HG02678 (cell line): ENCODE measurements around the gene RRP7A.
"Not testable (repeated sequence)": the region's sequence is repeated elsewhere in the genome, so short reads cannot be mapped to it uniquely, and the experiment has no call there.

Experiments
- ATAC-seq: cut with Tn5 transposase; IDR thresholded peaks from one replicate; pipeline ENCODE4 v1.9.1; 2021; ENCODE audit warnings: mild to moderate bottlenecking, moderate library complexity; ENCODE audit not compliant: unreplicated experiment

RRP7A gene, protein sequence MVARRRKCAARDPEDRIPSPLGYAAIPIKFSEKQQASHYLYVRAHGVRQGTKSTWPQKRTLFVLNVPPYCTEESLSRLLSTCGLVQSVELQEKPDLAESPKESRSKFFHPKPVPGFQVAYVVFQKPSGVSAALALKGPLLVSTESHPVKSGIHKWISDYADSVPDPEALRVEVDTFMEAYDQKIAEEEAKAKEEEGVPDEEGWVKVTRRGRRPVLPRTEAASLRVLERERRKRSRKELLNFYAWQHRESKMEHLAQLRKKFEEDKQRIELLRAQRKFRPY

DNA sequence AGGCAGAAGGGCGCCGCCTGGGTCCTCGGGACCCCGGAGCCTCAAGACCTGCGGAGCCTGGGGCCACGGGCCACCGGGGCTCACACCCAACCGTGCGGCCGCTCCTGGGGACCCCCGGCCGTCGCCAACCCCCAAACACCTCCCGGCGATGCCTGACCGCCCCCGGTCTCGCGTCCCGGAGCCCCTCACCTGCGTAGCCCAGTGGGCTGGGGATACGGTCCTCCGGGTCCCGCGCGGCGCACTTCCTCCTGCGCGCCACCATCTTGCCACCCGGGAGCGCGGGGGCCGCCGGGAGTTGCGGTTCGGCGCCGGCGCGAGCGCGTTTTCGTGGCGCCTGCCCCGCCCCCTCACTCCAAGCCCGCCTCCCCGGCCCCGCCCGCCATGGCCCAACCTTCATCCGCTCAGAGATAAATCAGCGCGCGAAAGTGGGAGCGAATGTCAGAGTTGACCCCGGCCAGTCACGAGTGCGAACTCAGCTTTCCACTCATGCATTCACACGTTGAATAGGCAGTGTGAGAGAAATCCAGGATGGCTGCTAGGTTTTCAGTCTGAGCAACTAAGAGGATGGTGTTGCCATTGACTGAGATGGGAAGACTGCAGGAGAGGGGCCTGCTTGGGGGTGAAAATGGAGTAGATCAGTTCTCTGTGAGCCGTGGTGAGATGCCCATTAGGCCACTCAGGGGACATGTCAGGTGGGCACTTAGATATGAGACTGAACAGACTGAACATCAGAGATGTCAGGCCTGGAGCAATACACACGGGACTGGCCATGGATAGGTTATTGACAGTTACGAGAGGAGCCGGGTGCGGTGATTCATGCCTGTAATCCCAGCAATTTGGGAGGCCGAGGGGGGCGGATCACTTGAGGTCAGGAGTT lies at the start of gene RRP7A:
TSS of gene RRP7A (minus strand) at position 272 of the 877 bp plus-strand sequence. CDS start at position 262, 10 bp downstream.
- peak; percentile 90 for ATAC-seq

DNA sequence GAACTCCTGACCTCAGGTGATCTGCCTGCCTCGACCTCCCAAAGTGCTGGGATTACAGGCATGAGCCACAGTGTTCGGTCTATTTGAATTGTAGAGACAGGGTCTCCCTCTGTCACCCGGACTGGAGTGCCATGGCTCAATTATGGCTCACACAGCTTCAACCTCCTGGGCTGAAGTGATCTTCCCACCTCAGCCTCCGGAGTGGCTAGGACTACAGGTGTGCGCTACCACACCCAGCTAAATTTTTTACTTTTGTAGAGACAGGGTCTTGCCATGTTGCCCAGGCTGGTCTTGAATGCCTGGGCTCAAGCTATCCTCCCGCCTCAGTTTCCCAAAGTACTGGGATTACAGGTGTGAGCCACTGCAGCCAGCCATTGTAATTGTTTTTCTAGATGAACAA lies 48.4 kb upstream of the RRP7A start:
- ATAC-seq, result not testable (repeated sequence)

DNA sequence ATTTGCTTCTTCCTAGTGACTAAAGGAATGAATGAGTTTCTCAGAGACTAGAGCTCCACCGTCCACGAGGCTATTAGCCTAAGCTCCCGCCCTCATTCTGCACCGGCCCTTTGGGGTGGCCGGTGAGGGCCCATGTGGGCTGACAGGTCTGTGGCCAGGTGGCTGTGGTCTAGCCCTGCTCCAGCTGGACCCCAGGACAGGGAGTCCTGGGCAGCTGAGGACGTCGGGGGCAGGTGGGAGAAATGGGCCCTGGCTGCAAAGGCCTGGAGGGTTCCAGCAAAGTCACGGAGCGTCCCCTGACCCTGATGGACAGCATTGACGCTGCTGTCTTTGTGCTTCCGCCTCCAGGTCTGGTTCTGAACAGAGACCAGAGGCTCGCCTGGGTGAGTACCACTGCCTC lies 46.4 kb upstream of the RRP7A start:
- ATAC-seq, result no peak

DNA sequence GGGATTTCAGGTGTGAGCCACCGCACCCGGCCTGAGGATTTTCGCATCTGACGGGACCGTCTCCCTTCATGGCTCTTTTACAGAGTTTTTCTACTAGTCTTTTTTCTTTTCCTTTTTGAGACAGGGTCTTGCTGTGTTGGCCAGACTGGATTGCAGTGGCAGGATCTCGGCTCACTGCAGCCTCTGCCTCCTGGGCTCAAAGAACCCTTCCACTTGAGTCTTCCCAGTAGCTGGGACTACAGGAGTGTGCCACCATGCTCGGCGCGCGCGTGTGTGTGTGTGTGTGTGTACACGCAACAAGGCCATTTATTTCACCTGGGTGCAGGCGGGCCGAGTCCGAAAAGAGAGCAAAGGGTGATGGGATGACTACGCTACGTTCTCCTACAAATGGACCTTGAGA lies 45.1 kb upstream of the RRP7A start:
- ATAC-seq, result no peak

DNA sequence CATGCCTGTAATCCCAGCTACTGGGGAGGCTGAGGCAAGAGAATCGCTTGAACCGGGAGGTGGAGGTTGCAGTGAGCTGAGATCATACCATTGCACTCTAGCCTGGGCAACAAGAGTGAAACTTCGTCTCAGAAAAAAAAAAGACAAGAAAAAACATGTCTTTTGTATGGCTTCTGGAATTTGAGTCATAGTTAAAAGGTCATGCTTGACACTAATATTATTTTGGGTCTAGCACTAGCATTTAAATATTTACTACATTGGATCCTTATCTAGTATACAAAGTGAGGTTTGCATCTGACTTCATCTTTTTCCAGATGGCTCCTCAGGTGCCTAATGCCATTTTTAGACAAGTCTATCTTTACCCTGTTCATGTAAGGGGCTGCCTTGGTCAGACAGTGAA lies 44.3 kb upstream of the RRP7A start:
- ATAC-seq, result not testable (repeated sequence)

DNA sequence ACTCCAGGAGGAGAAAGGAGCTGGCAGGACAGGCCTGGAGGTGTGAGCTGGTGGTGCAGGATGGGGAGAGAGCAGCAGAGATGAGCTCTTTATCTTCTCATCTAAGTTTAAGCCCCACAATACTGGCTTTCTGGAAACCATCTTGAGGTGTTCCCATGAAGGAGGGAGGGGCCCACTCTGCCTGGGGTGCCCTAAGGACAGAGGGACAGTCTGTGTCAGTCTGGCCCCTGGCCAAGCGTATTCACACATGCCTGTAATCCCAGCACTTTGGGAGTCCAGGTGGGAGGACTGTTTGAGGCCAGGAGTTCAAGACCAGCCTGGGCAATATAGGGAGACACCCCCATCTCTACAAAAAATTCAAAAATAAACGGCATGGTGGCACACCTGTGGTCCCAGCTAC lies 43.1 kb upstream of the RRP7A start:
- no peak for ATAC-seq

DNA sequence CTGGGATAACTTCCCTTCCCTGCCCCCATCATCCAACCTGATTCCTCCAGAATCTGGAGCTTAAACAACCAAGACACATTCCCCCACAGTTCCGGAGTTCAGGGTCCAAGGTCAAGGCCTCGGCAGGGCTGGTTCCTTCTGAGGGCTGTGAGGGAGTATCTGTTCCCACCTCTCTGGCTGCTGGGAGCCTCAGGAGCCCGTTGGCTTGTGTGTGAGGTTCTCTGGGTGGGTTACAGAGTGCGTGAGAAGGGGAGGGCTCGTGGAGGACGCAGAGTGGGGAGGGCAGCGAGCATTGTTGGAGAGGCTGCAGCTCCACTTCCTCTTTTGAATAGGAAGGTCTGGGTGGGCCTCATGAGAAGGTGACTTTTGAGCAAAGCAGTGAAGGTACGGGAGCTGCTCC lies 42.7 kb upstream of the RRP7A start:
- no peak for ATAC-seq

DNA sequence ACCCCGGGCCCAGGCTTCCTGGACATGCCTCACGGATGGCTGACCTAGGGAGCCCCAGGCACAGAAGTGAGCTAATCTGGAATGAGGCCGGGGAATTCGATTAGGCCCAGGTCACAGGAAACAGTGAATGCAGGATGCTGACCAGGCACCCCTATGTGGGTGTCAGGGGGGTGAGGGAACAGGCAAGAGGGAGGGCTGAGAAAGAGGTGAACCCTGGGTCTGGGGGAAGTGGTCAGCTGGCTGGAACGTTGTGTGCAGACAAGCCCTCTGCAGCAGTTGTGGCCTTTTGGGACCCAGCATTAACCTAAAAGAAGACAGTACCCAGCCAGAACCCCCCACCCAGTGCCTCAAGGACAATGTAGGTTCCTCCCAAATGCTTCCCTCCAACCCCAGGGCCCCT lies 42.3 kb upstream of the RRP7A start:
- ATAC-seq, result no peak

DNA sequence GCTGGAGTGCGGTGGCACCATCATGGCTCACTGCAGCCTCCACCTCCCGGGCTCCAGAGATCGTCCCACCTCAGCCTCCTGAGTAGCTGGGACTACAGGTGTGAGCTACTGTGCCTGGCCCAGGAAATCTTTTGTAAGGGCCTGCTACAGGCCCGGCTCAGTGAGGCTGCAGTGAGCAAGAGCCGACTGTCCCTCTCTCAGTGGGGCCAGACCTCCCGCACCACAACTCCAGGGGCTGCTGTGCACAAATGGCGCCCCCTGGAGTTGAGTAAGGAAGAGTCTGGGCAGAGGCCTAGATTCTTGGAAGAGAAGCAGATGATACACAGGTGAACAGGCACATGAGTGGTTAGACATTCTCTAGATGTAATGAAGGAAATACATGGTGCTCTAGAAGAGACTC lies 41.2 kb upstream of the RRP7A start:
- no peak for ATAC-seq

DNA sequence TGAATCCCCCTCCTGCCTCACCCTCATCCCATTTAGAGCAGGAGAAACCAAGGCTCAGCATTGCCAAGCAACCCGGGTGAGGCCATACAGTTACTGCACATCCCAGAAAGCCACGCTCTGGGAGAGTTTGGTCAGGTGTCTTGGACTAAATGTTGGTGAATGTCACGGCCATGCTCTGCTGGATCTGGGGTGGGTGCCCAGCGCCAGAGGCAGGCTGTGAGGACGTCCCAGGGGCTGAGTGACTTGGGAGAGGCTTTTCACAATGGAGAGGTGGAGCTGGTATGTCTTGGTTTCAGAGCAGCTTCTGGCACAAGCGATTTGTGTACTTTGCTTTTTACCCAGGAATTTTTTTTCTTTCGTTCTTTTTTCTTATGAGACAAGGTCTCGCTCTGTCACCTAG lies 40.8 kb upstream of the RRP7A start:
- ATAC-seq, result no peak

DNA sequence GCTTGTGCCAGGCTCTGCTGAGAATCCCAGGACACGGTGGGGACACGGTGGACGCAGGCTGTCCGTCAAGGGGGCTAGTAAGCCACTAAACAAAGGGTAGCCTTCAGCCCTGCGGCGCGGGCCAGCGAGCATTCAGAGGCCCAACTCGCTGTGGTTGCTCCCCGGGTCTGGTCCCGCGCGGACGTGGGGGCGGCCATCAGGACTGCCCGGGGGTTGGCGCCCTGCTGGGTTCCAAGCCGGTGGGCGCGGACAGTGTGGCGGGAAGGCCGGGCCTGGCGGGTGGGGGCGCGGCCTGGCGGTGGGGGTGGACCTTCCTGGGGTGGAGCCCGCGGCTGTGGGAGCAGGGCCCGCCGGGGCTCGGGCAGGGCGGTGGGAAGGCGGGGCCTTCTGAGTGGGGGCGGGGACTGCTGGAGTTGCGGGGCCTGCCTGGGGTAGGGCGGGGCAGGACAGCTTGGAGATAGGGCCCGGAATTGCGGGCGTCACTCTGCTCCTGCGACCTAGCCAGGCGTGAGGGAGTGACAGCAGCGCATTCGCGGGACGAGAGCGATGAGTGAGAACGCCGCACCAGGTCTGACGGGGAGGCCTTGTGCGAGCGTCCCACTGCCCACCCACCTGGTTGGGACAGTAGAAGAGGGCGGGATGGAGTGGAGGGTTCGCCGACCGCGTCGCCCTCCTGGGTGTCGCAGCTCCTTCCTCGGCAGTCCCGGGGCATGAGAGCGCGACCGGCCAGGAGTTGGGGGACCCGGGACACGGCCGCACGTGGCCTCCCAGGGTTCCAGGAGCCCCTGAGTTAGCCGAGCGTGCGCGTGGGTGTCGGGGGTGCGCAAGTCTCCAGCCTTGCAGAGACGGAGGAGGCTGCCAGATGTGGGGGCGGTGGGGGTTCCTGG lies 34.1 kb upstream of the RRP7A start, which contains the start of gene SERHL2:
TSS of gene SERHL2 (plus strand) at position 482 of the 887 bp plus-strand sequence. CDS start at position 547, 65 bp downstream.
- ATAC-seq, result peak; percentile 77

DNA sequence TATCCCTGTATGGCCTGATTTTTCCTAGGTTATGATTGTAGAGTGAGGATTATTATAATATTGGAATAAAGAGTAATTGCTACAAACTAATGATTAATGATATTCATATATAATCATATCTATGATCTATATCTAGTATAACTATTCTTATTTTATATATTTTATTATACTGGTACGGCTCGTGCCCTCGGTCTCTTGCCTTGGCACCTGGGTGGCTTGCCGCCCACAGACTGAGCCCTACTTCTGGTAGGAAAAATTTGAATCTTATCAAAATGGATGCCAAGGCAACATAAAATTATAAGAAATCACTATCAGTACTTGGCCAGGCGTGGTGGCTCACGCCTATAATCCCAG lies 32.7 kb upstream of the RRP7A start:
- ATAC-seq, result not testable (repeated sequence)

DNA sequence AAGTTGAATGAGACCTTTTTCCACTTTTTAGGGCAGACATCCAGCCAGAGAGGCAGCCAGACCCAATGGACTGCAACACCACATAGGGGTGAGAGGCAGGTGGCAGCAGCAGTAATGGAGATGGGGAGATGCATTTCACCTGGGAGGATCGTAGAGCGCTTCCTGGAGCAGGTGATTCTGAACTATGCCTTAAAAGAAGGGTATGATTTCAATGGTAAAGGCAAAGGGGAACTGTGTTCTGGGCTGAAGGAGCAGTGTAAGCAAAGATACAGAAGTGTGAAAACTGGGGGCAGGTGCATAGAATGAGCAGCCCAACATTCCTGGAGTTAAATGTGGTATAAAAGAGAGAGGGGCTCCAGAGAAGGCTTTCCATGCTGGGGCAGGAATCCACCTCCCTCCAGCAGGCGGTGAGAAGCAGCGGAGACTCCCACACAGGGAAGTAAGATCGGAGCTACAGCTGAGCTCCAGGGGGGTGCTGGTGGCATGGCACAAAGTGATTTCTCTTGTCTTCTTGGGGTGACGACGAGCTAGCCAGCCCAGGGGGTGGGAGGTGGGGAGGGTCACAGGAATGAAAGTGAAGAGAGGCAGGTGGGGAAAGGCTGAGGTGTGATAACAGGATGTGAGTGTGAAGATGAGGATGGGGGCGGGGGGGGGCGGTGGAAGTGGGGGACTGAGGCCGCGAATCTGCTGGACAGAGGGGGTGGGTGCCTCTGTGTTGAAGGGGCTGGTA lies 29.9 kb upstream of the RRP7A start:
- ATAC-seq, result no peak

DNA sequence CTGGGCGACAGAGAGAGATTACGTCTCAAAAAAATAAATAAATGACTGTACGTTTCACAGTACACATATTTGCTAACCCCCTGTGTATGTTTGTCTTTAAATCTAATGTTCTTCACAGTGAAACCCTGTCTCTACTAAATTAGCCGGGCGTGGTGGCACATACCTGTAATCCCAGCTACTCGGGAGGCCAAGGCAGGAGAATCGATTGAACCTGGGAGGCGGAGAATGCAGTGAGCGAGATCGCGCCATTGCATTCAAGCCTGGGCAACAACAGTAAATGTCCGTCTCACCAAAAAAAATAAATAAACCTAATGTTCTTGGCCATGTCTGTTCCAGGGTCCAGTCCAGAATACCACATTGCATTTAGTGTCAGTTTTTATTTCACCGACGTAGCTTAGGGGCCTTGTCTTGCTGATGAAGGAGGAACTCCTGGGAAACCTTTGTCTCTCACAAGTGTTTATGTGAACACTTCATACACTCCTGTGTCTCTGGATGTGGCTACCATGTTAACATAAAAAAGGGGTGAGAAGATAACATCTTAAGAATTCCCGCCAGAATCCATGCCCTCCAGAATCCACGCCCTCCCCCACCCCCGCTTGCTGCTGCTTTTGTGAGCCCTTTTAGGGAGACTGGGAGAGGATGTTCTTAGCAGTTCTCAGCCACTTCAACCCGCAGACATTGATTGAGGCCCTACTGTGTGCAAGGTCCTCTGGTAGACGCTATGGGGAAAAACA lies 29.2 kb upstream of the RRP7A start:
- no peak for ATAC-seq

DNA sequence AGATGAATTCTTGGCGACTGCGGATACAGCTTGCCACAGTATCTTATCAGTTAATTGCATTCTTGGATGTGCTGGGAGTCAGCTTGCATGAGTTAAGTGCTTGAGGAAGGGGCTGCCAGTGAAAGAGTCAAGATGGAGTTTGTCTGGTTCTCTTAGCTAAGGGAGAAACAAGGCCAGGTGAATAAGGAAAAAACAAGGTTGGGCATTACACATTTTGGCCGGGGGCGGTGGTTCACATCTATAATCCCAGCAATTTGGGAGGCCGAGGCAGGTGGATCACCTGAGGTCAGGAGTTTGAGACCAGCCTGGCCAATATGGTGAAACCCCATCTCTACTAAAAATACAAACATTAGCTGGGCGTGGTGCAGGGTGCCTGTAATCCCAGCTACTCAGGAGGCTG lies 28.5 kb upstream of the RRP7A start:
- ATAC-seq, result not testable (repeated sequence)

DNA sequence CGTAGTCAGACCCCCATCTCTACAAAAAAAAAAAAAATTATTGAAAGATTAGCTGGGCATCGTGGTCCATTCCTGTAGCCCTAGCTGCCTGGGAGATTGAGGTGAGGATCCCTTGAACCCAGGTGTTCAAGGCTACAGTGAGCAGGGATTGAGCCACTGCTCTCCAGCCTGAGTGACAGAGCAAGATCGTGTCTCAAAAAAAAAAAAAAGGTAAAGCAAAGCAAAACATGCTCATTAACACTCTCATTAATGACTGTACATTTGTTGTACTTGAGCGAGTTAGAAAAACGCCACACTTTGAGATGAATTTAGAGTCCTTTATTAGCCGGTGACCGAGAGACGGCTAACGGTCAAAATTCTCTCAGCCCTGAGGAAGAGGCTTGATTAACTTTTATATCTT lies 28.0 kb upstream of the RRP7A start:
- ATAC-seq, result no peak

DNA sequence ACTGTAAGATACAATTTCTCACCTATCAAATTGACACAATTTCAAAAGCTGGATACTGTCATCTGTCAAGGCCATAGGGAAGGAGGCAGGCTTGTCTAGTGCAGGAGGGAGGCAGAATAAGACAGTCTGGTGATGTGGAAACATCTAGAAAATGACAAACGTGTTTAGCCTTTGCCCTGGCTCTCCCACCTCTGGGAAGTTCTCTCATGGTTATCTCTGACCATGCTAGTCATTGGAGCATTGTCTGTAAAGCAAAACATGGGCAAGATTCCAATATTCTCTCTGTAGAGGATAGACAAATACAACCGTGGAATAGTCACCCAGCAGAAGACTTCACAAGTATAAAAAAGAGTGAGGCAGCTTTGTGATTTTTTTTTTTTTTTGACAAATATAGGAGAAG lies 25.1 kb upstream of the RRP7A start:
- ATAC-seq, result no peak

DNA sequence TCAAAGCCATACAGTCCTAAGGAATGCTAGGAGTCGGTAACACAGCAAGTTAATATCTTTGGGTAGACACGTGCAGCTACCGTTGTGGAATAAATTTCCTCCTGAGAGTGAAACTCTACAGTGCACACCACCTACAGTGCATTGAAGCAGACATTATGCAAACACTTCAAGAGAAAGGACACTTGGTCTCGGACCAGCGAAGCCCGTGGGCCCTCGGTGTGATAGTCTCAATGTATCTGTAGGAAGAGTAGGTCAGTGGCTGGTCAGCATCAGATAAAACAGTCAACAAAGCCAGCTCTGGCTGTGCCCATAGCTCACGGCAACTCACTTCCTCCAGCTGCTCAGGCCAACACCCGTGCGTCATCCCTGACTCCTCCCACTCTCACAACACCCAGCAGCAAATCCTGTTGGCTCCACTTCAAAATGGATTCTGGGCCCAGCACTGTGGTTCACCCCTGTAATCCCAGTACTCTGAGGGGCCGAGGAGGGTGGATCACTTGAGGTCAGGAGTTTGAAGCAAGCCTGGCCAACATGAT lies 19.7 kb upstream of the RRP7A start:
- peak; percentile 55 for ATAC-seq

DNA sequence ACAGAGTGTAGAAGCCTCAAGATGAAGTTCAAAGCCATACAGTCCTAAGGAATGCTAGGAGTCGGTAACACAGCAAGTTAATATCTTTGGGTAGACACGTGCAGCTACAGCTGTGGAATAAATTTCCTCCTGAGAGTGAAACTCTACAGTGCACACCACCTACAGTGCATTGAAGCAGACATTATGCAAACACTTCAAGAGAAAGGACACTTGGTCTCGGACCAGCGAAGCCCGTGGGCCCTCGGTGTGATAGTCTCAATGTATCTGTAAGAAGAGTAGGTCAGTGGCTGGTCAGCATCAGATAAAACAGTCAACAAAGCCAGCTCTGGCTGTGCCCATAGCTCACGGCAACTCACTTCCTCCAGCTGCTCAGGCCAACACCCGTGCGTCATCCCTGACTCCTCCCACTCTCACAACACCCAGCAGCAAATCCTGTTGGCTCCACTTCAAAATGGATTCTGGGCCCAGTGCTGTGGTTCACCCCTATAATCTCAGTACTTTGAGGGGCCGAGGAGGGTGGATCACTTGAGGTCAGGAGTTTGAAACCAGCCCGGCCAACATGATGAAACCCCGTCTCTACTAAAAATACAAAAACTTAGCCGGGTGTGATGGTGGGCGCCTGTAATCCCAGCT lies 17.7 kb upstream of the RRP7A start:
- peak; percentile 47 for ATAC-seq
